C4-2B (cell line): ENCODE results near the gene B9D1.

Experiments
- ZFX ChIP-seq: fragments of 450-650 bp; IDR thresholded peaks from 2 replicates; pipeline ENCODE4 v1.6.1; 2017
- TF ChIP-seq, protein P1 (sequence below): fragments of 450-650 bp; conservative IDR thresholded peaks from 2 replicates; pipeline ENCODE4 v1.5.1; 2017; ENCODE audit warnings: mild to moderate bottlenecking

DNA sequence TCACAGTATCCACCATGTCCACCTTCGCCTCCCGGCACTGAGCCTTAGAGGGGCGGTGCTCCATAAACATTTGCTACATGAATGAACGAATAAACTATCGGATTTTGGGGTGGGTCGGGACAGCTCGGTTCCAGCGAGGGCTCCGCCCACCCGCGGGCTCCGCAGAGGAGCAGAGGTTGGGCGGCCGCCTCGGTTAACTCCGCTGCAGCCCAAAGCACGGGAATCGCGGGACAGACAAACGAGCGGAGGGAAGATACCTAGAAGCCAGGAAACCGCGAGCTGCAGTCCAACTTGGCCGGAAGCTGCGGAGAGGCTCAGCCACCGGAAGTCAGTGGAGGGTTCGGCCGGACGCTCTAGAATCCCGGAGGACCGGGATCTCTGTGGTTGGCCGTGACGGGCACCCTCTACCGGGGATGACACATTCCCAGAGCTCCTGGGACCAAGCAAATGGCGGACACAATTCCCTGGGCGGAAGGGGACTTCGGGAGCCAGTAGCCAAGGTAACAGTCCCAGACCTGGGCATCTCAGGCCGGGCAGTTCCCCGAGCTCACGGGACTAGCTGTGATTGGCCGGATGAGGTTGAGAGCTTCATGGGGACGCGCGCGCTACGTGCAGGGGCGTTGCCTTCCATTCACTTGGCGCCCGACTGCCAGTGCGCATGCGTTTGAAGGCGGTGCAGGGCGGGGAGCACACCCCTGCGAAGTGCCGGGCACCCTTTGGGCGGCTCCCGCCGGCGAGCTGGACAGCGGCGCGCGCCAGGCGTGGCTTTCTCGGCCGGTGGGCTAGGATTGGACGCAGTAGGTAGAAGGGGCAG, 15.3 kb upstream of the B9D1 start:
- TF ChIP-seq, protein P1, sequence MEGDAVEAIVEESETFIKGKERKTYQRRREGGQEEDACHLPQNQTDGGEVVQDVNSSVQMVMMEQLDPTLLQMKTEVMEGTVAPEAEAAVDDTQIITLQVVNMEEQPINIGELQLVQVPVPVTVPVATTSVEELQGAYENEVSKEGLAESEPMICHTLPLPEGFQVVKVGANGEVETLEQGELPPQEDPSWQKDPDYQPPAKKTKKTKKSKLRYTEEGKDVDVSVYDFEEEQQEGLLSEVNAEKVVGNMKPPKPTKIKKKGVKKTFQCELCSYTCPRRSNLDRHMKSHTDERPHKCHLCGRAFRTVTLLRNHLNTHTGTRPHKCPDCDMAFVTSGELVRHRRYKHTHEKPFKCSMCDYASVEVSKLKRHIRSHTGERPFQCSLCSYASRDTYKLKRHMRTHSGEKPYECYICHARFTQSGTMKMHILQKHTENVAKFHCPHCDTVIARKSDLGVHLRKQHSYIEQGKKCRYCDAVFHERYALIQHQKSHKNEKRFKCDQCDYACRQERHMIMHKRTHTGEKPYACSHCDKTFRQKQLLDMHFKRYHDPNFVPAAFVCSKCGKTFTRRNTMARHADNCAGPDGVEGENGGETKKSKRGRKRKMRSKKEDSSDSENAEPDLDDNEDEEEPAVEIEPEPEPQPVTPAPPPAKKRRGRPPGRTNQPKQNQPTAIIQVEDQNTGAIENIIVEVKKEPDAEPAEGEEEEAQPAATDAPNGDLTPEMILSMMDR = no peak
- TF ChIP-seq ZFX = no peak
